NCI-H1417 treated with DMSO at 0.1 percent for 48 hours (cell line): ENCODE results near the gene CALCB.

ENCODE experiments used
- DNase-seq: peaks from one replicate; lab custom pipeline; 2025; lab: John Stamatoyannopoulos, UW

The CALCB gene

DNA sequence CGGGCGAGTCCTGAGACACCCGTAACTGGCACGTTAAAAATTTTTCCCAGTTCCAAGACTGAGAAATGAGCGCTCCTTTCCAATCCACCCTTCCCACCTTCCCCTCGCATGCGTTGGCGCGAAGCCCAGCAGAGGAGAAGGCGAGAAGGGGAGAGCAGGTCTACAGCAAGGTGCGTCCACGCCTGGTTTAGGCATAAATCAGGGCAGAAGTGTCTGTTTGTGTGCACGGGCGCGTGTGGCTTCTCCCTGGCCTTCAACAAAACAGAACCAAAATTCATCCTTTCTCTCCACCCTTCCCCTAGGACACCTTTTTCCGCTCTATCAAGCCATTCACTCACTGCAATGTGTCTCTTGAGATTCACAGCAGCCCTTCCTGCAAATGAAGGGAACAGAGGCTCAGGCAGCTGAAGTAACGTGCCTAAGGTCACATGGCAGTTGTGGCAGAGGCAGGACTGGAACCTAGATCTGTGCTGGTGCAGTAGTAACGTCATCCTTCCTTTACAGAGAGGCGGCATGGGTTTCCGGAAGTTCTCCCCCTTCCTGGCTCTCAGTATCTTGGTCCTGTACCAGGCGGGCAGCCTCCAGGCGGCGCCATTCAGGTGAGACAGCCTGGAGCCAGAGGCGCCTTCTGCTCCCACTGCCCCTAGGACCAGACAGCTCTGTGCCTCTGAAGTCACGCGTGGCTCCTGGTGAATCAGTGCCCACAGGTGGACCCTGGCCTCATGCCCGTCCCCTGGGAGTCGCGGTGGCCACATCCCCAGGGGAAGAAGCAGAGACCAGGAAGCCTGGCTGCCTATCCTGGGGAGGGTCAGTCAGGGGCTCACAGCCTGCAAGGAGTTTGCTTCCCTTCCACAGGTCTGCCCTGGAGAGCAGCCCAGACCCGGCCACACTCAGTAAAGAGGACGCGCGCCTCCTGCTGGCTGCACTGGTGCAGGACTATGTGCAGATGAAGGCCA is 1.1 kb downstream of the CALCB start:
- peak; percentile 58 for DNase-seq

- DNase-seq, result no peak
These were observed 1.8 kb downstream of the CALCB start for GRCh38 chr11:15075162-15075526.

GRCh38 chr11:15091175-15091574 is 17.8 kb downstream of the CALCB start:
- DNase-seq, result no peak

DNA sequence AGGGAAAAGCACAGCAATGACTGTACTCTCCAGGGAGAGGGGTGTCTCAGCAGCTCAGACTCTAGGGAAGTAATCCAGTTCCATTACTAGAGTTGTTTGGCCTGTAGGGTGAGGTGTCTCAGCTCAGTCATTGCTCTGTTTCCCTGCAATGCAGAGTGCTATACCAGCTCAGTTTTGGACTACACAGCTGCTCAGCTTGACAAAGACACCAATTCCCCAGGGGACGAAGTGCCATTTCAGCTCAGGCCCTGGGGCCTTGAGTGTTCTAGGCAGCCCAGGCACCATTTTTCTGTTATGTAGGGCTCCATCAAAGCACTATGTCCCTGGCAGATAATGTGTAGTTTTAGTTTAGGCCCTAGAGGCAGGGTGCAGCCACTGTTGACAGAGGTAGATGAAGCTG is 18.2 kb downstream of the CALCB start:
- DNase-seq, result no peak

- DNase-seq, result no peak
These were observed 20.0 kb downstream of the CALCB start for GRCh38 chr11:15093432-15093831.

GRCh38 chr11:15095736-15096228 is 22.4 kb downstream of the CALCB start:
- DNase-seq, result no peak

GRCh38 chr11:15097411-15097810 is 24.0 kb downstream of the CALCB start:
- DNase-seq, result no peak

DNA sequence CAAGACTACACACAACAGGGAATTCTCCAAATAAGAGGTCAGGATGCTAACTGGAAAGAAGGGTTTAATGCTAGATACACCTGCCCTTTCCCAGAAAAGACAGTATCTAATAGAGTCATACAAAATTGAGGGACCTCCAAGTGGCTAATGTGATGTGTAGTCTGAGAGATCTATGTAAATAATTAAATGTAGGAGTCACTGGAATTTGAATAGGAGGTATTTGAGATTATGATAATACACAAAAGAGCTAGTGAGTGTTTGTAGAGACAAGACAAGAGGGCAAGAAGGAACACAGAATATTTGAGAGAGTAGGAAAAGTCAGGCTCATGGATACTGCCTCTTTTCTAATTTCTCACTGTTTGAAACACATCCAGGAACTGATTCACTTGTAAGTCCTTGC is 25.9 kb downstream of the CALCB start:
- DNase-seq, result no peak

DNA sequence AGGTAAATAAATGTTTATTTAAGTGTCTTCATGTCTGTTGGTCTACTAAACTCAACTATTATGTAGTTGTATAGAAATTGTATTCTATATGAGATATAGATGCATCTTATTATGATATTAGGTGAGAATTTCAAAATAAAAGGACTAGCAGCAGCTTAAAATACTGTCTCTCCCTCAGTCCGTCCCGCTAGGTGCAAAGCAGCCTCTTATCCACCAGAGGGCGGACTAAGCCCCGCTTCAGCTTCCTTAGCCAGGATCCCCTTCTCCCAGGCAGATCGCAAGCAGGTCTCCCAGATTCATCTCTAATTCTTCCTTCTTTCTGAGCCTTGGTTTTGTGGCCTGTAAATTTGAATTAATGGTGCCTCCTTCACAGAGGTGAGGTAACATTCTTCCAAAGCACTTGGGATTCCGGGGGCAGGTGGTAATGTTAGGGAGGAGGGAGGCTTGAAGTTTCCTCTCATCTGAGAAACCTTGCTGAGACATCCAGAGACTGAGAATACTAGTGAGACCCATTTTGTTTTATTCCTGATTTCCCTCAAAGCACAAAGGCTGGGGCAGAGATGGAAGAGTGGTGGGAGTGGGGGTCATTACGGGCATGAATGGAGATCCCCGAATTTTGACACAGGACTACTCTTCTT is 27.8 kb downstream of the CALCB start:
- DNase-seq, result peak; percentile 30

DNA sequence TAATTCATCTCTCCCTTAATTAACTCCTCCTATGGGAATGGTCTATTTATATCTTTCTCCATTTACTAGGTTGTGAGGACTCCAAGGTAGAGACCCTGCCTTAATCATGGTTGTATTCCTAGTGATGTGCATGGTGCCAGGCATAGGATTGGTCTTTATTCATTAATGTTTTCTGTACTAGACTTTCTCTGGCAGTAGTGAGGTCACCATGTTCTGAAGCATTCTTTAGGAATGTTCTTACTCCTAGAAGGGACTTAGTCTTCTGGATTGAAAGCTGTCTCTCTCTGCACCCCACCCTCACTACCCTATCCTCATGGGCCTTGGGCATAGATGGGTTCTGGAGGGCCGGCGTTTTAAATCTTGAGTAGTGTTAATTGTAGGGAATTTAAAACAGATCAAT is 30.8 kb downstream of the CALCB start:
- no peak for DNase-seq

GRCh38 chr11:15106201-15106965 is 33.0 kb downstream of the CALCB start:
- DNase-seq, result no peak

GRCh38 chr11:15107730-15108515 is 34.5 kb downstream of the CALCB start:
- DNase-seq, result no peak

GRCh38 chr11:15108592-15109130 is 35.3 kb downstream of the CALCB start:
- no peak for DNase-seq

DNA sequence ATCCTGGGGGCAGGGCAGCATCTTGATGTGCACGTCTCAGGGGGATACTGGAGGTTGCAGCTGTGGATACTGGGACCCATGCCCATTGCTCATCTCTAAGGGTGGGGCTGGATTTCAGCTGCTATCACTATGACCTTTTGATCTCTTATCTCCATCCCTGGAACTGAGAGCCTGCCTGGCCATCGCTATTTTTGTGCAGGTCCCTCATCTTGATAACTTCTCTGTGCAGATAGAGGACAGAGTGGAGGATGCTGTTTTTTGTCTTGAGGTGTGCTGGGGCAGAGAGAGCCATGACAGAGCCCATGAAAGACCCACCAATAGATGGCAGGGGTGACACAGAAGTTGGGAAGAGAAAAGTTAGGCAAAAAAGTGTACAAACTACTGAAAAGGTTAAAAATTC is 36.2 kb downstream of the CALCB start:
- DNase-seq, result no peak

DNA sequence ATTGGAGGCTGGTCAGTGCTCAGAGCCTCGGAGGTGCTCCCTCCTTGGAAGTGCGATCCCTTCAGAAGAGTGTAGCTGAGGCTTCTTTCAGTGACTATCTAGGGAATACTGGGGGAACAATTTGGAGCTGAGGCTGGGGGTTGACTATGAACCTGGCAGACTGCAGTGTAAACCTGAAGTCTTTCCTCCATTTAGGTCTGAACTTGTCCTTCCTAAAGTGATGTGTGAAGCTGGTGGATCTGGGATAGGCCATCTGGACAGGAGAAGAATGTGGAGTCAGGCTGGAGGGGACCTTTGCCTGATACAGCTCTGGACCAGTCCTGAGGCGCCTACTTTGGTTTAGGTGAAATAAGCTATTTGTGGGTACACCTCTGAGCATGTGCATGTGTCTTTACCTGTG is 37.8 kb downstream of the CALCB start:
- DNase-seq, result no peak

DNA sequence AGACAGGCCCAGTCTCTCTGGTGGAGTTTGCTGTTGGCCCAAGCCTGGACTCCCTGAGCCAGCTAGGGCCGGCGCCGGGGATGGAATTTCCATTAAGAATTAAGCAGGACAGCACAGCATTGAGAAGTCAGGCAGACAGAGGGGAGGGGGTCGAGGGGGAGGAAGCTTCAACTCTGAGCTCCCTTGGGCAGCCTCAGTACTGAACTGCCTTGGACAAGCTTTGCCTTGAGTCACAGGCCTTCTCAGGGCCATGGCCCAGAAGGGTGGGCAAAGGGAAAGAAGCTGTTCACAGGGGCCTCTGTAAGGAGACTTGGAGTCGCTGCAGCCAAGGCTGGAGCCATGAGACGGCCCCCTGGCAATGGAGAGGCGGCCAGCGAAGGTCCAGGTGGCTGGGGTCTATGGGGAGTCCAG is 38.7 kb downstream of the CALCB start:
- no peak for DNase-seq

DNA sequence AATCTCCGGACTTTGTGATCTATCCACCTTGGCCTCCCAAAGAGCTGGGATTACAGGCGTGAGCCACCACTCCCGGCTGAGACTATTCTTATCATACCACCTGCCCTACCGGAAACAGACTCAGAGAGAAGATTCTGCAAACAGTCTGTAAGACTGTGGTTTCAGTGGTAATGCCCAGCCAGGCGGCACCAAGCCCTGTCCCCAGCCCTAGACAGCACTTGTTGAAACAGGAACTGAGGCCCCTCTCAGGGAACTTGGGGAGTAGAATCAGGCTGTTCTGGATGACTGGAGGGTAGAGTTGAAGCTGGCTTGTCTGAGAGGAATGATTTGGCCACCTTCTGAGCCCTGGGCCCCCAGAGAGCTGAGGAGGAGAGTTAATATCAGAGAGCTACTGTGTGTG is 40.0 kb downstream of the CALCB start:
- no peak for DNase-seq

DNA sequence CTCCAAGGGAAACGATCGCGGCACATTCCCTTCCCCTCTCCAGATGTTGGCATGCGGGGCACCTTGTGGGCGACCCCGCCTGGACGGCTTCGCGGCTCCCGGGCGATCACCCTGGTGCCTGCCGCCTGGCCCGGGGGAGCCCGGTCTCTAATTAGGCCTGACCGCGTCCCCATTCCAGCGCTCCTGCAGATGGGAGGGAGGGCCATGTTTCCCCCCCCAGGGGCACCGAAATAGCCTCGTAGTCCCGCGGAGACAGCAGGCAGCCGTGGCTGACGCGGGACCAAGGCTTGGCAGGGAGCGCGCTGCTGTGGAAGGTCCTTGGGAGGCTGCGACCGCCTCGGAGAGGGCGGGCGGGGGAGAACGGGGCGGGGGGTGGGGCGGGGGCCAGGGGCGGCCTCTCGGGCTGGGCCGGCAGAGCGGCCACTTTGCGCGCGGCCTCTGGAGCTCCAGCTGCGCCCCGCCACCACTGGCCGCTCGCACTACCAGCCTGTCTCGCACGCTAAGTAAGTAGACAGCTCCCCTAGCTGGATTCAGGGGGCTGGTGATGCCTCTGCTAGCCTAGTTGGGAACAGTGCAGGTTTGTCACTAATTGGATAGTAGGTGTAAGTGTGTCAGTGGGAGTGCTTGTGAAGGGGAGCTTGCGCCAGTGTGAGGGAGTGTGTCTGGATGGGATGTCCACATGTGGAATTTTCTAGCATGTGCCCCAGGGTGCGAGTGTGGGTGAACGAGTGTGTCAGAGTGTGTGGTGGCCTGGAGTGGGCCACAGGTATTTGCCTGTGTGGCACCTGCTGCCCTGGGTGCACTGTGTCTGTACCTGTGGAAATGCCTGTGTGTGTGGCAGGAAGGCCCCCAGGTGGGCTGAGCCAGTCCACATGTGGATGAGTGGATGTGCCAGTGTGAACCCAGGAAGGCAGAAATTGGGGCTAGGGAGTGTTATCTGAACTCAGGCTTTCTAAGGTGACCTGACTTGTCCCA is 41.4 kb downstream of the CALCB start, which contains the start of gene INSC:
INSC (plus strand) TSS at position 423 of the 975 bp plus-strand sequence. CDS start 34,252 bp downstream, outside the sequence.
- DNase-seq, result no peak

DNA sequence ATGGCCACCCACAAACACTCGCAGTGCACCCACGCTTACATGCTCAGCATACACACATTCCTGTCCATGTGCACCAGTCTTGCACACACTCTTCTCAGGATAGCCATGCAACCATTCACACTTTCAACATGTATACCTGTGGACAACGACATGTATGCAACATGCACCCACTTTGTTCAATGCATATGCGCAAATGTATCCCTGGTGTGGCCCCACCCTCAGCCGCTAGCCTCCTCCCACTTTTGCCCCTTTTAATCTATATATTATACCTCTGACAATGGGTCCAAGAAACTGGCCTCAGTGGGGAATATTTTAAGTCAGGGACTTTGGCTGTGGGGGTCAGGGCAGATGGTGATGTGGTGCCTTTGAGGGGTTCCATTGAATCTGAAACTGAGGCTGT is 42.3 kb downstream of the CALCB start:
- no peak for DNase-seq

GRCh38 chr11:15117751-15118150 is 44.4 kb downstream of the CALCB start:
- no peak for DNase-seq
